Testis (tissue), 2 donors: Measurements from ENCODE around the gene FARP1.

Experiments
- POLR2A ChIP-seq: fragments of 450-650 bp; IDR thresholded peaks from one replicate; pipeline ENCODE4 v1.6.1; 2017; ENCODE audit warnings: antibody characterized with exemption, mild to moderate bottlenecking, moderate library complexity
- TF ChIP-seq, protein P1 (sequence below), 3 experiments: fragments of 450-650 bp in 2 of 3; fragments of 200-600 bp in 1 of 3; sonication (generic) in 1 of 3; IDR thresholded peaks; one replicate each; pipeline ENCODE4 v1.5.1; 2016 to 2019; ENCODE audit warnings: antibody characterized with exemption in 3 of 3, mild to moderate bottlenecking in 2 of 3, moderate library complexity in 1 of 3

GRCh38 chr13:98345107-98345935 lies 202.4 kb downstream of the FARP1 start:
- TF ChIP-seq, protein P1, sequence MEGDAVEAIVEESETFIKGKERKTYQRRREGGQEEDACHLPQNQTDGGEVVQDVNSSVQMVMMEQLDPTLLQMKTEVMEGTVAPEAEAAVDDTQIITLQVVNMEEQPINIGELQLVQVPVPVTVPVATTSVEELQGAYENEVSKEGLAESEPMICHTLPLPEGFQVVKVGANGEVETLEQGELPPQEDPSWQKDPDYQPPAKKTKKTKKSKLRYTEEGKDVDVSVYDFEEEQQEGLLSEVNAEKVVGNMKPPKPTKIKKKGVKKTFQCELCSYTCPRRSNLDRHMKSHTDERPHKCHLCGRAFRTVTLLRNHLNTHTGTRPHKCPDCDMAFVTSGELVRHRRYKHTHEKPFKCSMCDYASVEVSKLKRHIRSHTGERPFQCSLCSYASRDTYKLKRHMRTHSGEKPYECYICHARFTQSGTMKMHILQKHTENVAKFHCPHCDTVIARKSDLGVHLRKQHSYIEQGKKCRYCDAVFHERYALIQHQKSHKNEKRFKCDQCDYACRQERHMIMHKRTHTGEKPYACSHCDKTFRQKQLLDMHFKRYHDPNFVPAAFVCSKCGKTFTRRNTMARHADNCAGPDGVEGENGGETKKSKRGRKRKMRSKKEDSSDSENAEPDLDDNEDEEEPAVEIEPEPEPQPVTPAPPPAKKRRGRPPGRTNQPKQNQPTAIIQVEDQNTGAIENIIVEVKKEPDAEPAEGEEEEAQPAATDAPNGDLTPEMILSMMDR (IDR thresholded peaks at IDR 0.05): no peak
- TF ChIP-seq POLR2A: no peak
